Right atrium auricular region (tissue), 2 donors: ENCODE measurements around the gene DENND4A. TPM values are rescaled to one million over a fixed set of nuclear protein-coding genes. Genes with fewer than 3 reads are reported as not detected.

Source experiments
- DNase-seq: peaks from one replicate; pipeline ENCODE4 v3.0.0-alpha.2; 2019; ENCODE audit warnings: low spot score
- H3K27ac ChIP-seq, 2 donors: fragments of 200-600 bp; sonication (generic); 1 replicate in 1 of 2; 2 replicates in 1 of 2; pipeline ENCODE4 v1.5.1; 2016 to 2019
- H3K27me3 ChIP-seq, 2 donors: fragments of 200-600 bp; sonication (generic); one replicate each; pipeline versions ENCODE4 v1.5.1 to v1.6.0; 2017 to 2019
- H3K36me3 ChIP-seq: fragments of 200-600 bp; sonication (generic); one replicate; pipeline ENCODE4 v1.5.1; 2016
- H3K4me1 ChIP-seq, 2 donors: fragments of 200-600 bp; sonication (generic); one replicate each; pipeline versions ENCODE4 v1.5.1 to v1.6.0; 2017 to 2019
- H3K4me3 ChIP-seq, 2 donors: fragments of 200-600 bp; sonication (generic); 1 replicate in 1 of 2; 2 replicates in 1 of 2; pipeline ENCODE4 v1.5.1; 2017 to 2019; ENCODE audit warnings: mild to moderate bottlenecking in 1 of 2, moderate library complexity in 1 of 2
- H3K9me3 ChIP-seq, 2 donors: fragments of 200-600 bp; sonication (generic); one replicate each; pipeline ENCODE4 v1.5.1; 2019
- total RNA-seq, 2 donors: library from RNA; depleted of rRNA; stranded (reverse); fragments of >200 nt; gene quantifications; one replicate each; pipeline ENCODE4 v1.1.0, GENCODE V29; 2016
- TF ChIP-seq, protein P1 (sequence below), 2 donors: fragments of 200-600 bp; sonication (generic); IDR thresholded peaks; one replicate each; pipeline ENCODE4 v1.5.1; 2019; ENCODE audit warnings: antibody characterized with exemption in 2 of 2

Gene DENND4A
- total RNA-seq, 2 donors from 2014 or later = 15.2 to 19.4 TPM

DNA sequence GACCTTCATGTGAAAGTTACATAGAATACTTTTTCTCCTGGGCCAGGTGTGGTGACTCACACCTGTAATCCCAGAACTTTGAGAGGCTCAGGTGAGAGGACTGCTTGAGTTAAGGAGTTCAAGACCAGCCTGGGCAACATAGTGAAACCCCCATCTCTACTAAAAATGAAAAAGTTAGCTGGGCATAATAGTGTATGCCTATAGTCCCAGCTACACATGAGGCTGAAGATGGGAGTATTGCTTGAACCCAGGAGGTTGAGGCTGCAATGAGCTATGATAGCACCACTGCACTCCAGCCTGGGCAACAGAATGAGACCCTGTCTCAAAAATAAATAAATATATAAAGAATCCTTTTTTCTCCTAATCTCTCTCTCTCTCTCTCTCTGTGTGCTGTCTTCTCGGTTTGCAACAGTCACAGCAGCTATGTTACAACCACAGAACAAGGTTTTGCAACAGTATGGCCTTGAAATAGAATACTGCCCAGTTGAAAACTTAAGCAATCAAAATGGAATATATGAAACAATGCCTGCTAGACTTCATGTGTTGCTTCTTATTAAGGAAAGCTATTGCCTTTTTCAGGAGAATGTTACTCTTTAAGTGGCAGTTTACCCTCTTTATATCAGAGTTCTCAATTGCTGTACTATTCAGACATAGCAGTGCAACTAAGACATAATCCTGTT lies 12.3 kb upstream of the DENND4A start:
- no peak for DNase-seq
- TF ChIP-seq, protein P1, sequence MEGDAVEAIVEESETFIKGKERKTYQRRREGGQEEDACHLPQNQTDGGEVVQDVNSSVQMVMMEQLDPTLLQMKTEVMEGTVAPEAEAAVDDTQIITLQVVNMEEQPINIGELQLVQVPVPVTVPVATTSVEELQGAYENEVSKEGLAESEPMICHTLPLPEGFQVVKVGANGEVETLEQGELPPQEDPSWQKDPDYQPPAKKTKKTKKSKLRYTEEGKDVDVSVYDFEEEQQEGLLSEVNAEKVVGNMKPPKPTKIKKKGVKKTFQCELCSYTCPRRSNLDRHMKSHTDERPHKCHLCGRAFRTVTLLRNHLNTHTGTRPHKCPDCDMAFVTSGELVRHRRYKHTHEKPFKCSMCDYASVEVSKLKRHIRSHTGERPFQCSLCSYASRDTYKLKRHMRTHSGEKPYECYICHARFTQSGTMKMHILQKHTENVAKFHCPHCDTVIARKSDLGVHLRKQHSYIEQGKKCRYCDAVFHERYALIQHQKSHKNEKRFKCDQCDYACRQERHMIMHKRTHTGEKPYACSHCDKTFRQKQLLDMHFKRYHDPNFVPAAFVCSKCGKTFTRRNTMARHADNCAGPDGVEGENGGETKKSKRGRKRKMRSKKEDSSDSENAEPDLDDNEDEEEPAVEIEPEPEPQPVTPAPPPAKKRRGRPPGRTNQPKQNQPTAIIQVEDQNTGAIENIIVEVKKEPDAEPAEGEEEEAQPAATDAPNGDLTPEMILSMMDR (IDR thresholded peaks at IDR 0.05) = no peak
- Histone ChIP-seq H3K27me3 (no peaks in the 10 kb centered on the region), H3K4me3 (no peak overlapping the region), H3K36me3 (no peaks in the 10 kb centered on the region), H3K9me3 (no peaks in the 10 kb centered on the region), H3K4me1 (no peaks in the 10 kb centered on the region), H3K27ac (peak overlapping the region in 1 of 2 donors; percentile 29)

DNA sequence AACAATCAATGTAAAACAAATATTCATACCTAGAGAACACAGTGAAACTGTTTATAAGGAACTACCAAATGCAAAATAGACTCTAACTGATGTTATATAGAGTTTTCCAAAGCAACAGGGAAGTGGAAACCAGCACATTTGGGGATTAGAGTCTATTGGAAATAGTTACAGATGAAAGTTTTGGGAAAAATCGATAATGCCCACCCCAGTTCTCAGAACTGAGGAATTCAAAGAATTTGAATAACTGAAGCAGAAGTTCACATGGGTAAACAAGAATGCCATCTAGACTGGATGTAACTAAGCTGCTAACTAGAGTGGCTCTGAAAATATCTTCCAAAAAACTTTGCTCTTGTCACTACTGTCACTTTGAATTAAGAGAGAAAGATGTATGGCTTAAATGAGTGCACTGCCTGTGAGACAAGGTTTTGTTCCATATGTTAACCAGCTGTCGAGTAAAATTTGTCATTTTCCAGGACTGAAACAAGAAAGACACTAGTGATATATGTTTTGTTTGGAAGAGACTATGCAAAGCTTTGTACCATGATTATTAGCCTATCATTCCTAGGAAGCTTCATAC lies 9.2 kb upstream of the DENND4A start:
- H3K27me3 ChIP-seq = no peaks in the 10 kb centered on the region
- no peaks in the 10 kb centered on the region for H3K9me3 ChIP-seq
- H3K4me3 ChIP-seq = no peak overlapping the region
- no peak for DNase-seq
- TF ChIP-seq, protein P1 (IDR thresholded peaks at IDR 0.05) = no peak
- H3K4me1 ChIP-seq = no peaks in the 10 kb centered on the region
- no peak overlapping the region for H3K27ac ChIP-seq
- no peaks in the 10 kb centered on the region for H3K36me3 ChIP-seq

DNA sequence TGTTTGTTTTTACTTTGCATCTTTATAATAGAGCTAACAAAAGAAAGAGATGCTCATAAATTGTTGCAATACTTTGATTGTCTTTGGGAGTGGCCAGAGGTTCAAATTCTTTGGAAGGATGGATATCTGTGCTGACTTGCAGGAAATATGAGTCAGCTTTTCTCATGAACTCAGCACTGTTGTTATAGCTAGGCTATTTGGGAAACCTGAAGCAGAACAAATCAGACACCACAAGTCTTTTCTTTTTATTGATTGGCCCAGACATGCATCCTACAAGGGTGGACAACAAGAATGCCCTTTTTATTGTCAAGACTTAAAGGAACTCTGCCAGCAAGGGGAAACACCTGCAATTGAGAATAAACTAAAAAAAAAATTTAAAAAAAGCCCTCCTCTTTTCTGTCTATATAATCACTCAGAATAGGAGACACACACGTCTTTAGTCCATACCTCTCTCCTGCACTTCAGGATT lies 4.6 kb upstream of the DENND4A start:
- Histone ChIP-seq H3K4me3 (no peak overlapping the region), H3K36me3 (no peaks in the 10 kb centered on the region), H3K4me1 (no peaks in the 10 kb centered on the region), H3K27ac (no peak overlapping the region), H3K9me3 (no peaks in the 10 kb centered on the region), H3K27me3 (no peaks in the 10 kb centered on the region)
- TF ChIP-seq, protein P1 (IDR thresholded peaks at IDR 0.05) = no peak
- DNase-seq = no peak

DNA sequence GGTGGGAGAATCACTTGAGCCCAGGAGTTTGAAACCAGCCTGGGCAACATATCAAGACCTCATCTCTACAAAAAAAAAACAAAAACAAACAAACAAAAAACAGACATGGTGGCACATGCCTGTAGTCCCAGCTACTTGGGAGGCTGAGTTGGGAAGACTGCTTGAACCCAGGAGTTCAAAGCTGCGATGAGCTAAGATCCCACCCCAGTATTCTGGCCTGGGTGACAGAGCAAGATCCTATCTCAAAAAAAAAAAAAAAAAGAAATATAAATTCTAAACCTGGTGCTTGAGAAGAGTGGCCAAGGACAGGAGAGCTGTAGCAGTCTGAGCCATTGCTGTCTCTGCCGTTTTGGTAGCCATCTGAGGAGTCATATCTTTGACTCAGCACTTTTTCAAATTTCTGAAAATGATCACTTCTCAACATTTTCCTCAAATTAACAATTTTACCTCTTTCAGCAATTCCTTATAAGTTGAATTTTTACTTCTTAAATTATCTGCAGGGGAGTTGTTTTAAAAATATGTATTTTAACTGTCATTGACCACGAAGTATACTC lies 3.6 kb upstream of the DENND4A start:
- no peaks in the 10 kb centered on the region for H3K27me3 ChIP-seq
- no peaks in the 10 kb centered on the region for H3K9me3 ChIP-seq
- no peak for DNase-seq
- H3K4me3 ChIP-seq = no peak overlapping the region
- TF ChIP-seq, protein P1 (IDR thresholded peaks at IDR 0.05) = no peak
- H3K27ac ChIP-seq = no peak overlapping the region
- no peaks in the 10 kb centered on the region for H3K36me3 ChIP-seq
- no peaks in the 10 kb centered on the region for H3K4me1 ChIP-seq

DNA sequence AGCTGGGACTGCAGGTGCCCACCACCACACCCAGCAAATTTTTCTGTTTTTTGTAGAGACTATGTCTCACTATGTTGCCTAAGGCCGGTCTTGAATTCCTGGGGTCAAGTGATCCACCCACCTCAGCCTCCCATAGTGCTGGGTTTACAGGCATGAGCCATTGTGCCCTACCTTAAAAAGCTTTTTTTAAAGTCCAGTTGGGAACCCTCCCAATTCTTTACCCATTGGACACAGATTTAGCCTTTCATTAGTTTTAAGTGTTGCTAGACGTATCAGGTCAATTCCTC lies 1.7 kb upstream of the DENND4A start:
- Histone ChIP-seq H3K4me1 (no peaks in the 10 kb centered on the region), H3K27ac (no peak overlapping the region), H3K4me3 (no peak overlapping the region), H3K36me3 (no peaks in the 10 kb centered on the region), H3K9me3 (no peaks in the 10 kb centered on the region), H3K27me3 (no peaks in the 10 kb centered on the region)
- no peak for DNase-seq
- TF ChIP-seq, protein P1 (IDR thresholded peaks at IDR 0.05) = no peak
